ENCODE measurements around the gene ARF1.

- TF ChIP-seq ZNF274 (IDR thresholded peaks at IDR 0.05; ENCODE audit: insufficient read depth, insufficient read length) (no peak), POLR2AphosphoS5 (IDR thresholded peaks at IDR 0.05; ENCODE audit: low read length) (no peak), EP300 (IDR thresholded peaks at IDR 0.05; ENCODE audit: borderline replicate concordance in 1 of 2, control insufficient read depth in 1 of 2, low read depth in 2 of 2, low read length in 2 of 2) (no peak), RAD51 (IDR thresholded peaks at IDR 0.05) (no peak), POLR2A (IDR thresholded peaks at IDR 0.05; ENCODE audit: low read depth, low read length) (no peak), SMC3 (IDR thresholded peaks at IDR 0.05; ENCODE audit: borderline replicate concordance, low read length) (no peak), RFX5 (IDR thresholded peaks at IDR 0.05; ENCODE audit: low read depth, low read length) (no peak)
Measured at GRCh38 chr1:228110556-228110955, 28.0 kb downstream of the ARF1 start.

Measured in GM12878 (cell line).